HepG2 (cell line): ENCODE results near the gene BAHCC1. TPM values are rescaled to one million over a fixed set of nuclear protein-coding genes. Genes with fewer than 3 reads are reported as not detected.

ENCODE experiments used
- EP300 ChIP-seq, 3 experiments: sonication (generic) in 1 of 3; formaldehyde crosslinking in 1 of 3; IDR thresholded peaks; 2 replicates each; pipeline versions ENCODE4 v1.5.1 to v1.6.1; 2011 to 2020; ENCODE audit warnings: low read depth in 2 of 3, low read length in 2 of 3, borderline replicate concordance in 1 of 3, improper control_type of control experiment in 1 of 3, mild to moderate bottlenecking in 1 of 3, missing genetic modification reagents in 1 of 3, moderate library complexity in 1 of 3
- ERF ChIP-seq: IDR thresholded peaks from 2 replicates; pipeline ENCODE4 v1.6.1; 2018; ENCODE audit warnings: missing biosample characterization, missing genetic modification reagents
- EZH2 ChIP-seq: conservative IDR thresholded peaks from 2 replicates; pipeline ENCODE4 v1.6.1; 2012; ENCODE audit warnings: mild to moderate bottlenecking, low read depth, low read length, moderate library complexity
- HDAC1 ChIP-seq: sonication (generic); formaldehyde crosslinking; IDR thresholded peaks from 2 replicates; pipeline ENCODE4 v1.5.1; 2020; ENCODE audit warnings: mild to moderate bottlenecking, missing genetic modification reagents
- HOXD1 ChIP-seq: sonication (generic); formaldehyde crosslinking; IDR thresholded peaks from 2 replicates; pipeline ENCODE4 v1.5.0; 2020; ENCODE audit warnings: missing genetic modification reagents
- MYNN ChIP-seq: sonication (generic); formaldehyde crosslinking; IDR thresholded peaks from 2 replicates; pipeline ENCODE4 v1.4.0; 2020; ENCODE audit warnings: mild to moderate bottlenecking, low read depth, missing genetic modification reagents
- ZFP91 ChIP-seq: sonication (generic); formaldehyde crosslinking; IDR thresholded peaks from 2 replicates; pipeline ENCODE4 v1.9.0; 2022; ENCODE audit warnings: missing genetic modification reagents, mild to moderate bottlenecking, borderline replicate concordance
- ZNF264 ChIP-seq: sonication (generic); formaldehyde crosslinking; IDR thresholded peaks from 2 replicates; pipeline ENCODE4 v1.4.0; 2020; ENCODE audit warnings: missing genetic modification reagents
- ZNF281 ChIP-seq: sonication (generic); formaldehyde crosslinking; IDR thresholded peaks from 2 replicates; pipeline ENCODE4 v1.4.0; 2020; ENCODE audit warnings: missing genetic modification reagents, borderline replicate concordance
- ZNF292 ChIP-seq: sonication (generic); formaldehyde crosslinking; IDR thresholded peaks from 2 replicates; pipeline ENCODE4 v1.8.1; 2022; ENCODE audit warnings: mild to moderate bottlenecking, low read depth, missing genetic modification reagents, borderline replicate concordance
- ZNF343 ChIP-seq: sonication (generic); formaldehyde crosslinking; IDR thresholded peaks from 2 replicates; pipeline ENCODE4 v1.4.0; 2020; ENCODE audit warnings: mild to moderate bottlenecking, missing genetic modification reagents
- polyA plus RNA-seq, 8 experiments: library from polyadenylated mRNA; depleted of rRNA in 3 of 8; stranded (reverse) in 7 of 8; unstranded in 1 of 8; fragments of >200 nt; fragmentation: Illumina TruSeq in 4 of 8; extraction: Trizol in 4 of 8; gene quantifications; 2 replicates each; pipeline versions ENCODE4 v1.2.1 to v1.2.3, GENCODE V29; 2011 to 2016; ENCODE audit warnings: low read depth in 4 of 8, missing spikeins in 1 of 8, mixed read lengths in 1 of 8; ENCODE audit not compliant: insufficient read depth in 1 of 8
- total RNA-seq, 5 experiments: library from RNA; depleted of rRNA; stranded (reverse); fragments of >200 nt; fragmentation: Illumina TruSeq; extraction: Trizol; gene quantifications; 2 replicates each; pipeline ENCODE4 v1.2.3, GENCODE V29; 2016; ENCODE audit warnings: low read depth in 1 of 5
- TF ChIP-seq, protein P1 (sequence below): sonication (generic); formaldehyde crosslinking; IDR thresholded peaks from 2 replicates; pipeline ENCODE4 v1.5.0; 2020; ENCODE audit warnings: mild to moderate bottlenecking, missing genetic modification reagents, borderline replicate concordance
- TF ChIP-seq, protein P2 (sequence below): IDR thresholded peaks from 2 replicates; pipeline ENCODE4 v1.6.1; 2016; ENCODE audit warnings: mild to moderate bottlenecking, missing biosample characterization, missing genetic modification reagents
- TF ChIP-seq, protein P3 (sequence below): sonication (generic); formaldehyde crosslinking; IDR thresholded peaks from 2 replicates; pipeline ENCODE4 v1.4.0; 2020; ENCODE audit warnings: missing genetic modification reagents, borderline replicate concordance

BAHCC1 gene
- total and polyA plus RNA-seq, 2 of the 13 experiments (the other 11 are each of a cell fraction or from before 2014, with no cell fraction given) = 1.4 to 1.7 TPM

- TF ChIP-seq ZNF281 = peak; percentile 84
- no peak for TF ChIP-seq MYNN
- TF ChIP-seq ZFP91 (CRISPR knock-in tag) = peak; percentile 22; the same call in 1 of the 2 replicates
- no peak for TF ChIP-seq EP300 (IDR thresholded peaks at IDR 0.05; ENCODE audit: low read depth in 2 of 2, low read length in 2 of 2)
- peak; percentile 55; the same call in 1 of the 2 replicates for TF ChIP-seq EP300 (CRISPR knock-in tag; IDR thresholded peaks at IDR 0.05; ENCODE audit: borderline replicate concordance)
- 0 out of 2 replicates have a peak, but pooled peaks have one; percentile 37 for TF ChIP-seq HOXD1 (CRISPR knock-in tag)
- peak; percentile 8; the same call in 1 of the 2 replicates for TF ChIP-seq HDAC1 (CRISPR knock-in tag)
- TF ChIP-seq ZNF343 (CRISPR knock-in tag) = no peak
- TF ChIP-seq ZNF264 (CRISPR knock-in tag) = 0 out of 2 replicates have a peak, but pooled peaks have one; percentile 32
- TF ChIP-seq EZH2 = peak; percentile 57; the same call in 1 of the 2 replicates
- TF ChIP-seq ERF (CRISPR knock-in tag) = 0 out of 2 replicates have a peak, but pooled peaks have one; percentile 24
- TF ChIP-seq, protein P1, sequence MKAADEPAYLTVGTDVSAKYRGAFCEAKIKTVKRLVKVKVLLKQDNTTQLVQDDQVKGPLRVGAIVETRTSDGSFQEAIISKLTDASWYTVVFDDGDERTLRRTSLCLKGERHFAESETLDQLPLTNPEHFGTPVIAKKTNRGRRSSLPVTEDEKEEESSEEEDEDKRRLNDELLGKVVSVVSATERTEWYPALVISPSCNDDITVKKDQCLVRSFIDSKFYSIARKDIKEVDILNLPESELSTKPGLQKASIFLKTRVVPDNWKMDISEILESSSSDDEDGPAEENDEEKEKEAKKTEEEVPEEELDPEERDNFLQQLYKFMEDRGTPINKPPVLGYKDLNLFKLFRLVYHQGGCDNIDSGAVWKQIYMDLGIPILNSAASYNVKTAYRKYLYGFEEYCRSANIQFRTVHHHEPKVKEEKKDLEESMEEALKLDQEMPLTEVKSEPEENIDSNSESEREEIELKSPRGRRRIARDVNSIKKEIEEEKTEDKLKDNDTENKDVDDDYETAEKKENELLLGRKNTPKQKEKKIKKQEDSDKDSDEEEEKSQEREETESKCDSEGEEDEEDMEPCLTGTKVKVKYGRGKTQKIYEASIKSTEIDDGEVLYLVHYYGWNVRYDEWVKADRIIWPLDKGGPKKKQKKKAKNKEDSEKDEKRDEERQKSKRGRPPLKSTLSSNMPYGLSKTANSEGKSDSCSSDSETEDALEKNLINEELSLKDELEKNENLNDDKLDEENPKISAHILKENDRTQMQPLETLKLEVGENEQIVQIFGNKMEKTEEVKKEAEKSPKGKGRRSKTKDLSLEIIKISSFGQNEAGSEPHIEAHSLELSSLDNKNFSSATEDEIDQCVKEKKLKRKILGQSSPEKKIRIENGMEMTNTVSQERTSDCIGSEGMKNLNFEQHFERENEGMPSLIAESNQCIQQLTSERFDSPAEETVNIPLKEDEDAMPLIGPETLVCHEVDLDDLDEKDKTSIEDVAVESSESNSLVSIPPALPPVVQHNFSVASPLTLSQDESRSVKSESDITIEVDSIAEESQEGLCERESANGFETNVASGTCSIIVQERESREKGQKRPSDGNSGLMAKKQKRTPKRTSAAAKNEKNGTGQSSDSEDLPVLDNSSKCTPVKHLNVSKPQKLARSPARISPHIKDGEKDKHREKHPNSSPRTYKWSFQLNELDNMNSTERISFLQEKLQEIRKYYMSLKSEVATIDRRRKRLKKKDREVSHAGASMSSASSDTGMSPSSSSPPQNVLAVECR (CRISPR knock-in tag) = 0 out of 2 replicates have a peak, but pooled peaks have one; percentile 7
- TF ChIP-seq, protein P2, sequence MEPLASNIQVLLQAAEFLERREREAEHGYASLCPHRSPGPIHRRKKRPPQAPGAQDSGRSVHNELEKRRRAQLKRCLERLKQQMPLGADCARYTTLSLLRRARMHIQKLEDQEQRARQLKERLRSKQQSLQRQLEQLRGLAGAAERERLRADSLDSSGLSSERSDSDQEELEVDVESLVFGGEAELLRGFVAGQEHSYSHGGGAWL (CRISPR knock-in tag) = 0 out of 2 replicates have a peak, but pooled peaks have one; percentile 9
- TF ChIP-seq, protein P3, sequence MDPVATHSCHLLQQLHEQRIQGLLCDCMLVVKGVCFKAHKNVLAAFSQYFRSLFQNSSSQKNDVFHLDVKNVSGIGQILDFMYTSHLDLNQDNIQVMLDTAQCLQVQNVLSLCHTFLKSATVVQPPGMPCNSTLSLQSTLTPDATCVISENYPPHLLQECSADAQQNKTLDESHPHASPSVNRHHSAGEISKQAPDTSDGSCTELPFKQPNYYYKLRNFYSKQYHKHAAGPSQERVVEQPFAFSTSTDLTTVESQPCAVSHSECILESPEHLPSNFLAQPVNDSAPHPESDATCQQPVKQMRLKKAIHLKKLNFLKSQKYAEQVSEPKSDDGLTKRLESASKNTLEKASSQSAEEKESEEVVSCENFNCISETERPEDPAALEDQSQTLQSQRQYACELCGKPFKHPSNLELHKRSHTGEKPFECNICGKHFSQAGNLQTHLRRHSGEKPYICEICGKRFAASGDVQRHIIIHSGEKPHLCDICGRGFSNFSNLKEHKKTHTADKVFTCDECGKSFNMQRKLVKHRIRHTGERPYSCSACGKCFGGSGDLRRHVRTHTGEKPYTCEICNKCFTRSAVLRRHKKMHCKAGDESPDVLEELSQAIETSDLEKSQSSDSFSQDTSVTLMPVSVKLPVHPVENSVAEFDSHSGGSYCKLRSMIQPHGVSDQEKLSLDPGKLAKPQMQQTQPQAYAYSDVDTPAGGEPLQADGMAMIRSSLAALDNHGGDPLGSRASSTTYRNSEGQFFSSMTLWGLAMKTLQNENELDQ (CRISPR knock-in tag) = peak; percentile 55; the same call in 1 of the 2 replicates
- TF ChIP-seq ZNF292 = 0 out of 2 replicates have a peak, but pooled peaks have one; percentile 20
These were observed 9.7 kb upstream of the BAHCC1 start (continued) for GRCh38 chr17:81385320-81386111.
